Left lung (tissue), 10 donors: ENCODE data around the gene ELF2. TPM values are rescaled to one million over a fixed set of nuclear protein-coding genes. Genes with fewer than 3 reads are reported as not detected.

Experiments
- ATAC-seq: fragments of 200-7000 bp; cut with Tn5 transposase; one replicate; pipeline ENCODE4 v1.9.1; 2020; ENCODE audit warnings: moderate library complexity
- DNase-seq, 4 donors: peaks; one replicate each; pipeline ENCODE4 v3.0.0-alpha.2; 2013 to 2020
- H3K27ac ChIP-seq, 2 donors: fragments of 200-600 bp; sonication (generic) in 1 of 2; one replicate each; pipeline versions ENCODE4 v1.5.0 to v1.8.0; 2020 to 2021
- H3K27me3 ChIP-seq, 2 donors: fragments of 200-600 bp; sonication (generic) in 1 of 2; one replicate each; pipeline versions ENCODE4 v1.5.0 to v1.8.0; 2020 to 2021
- H3K36me3 ChIP-seq, 2 donors: fragments of 200-600 bp; sonication (generic) in 1 of 2; one replicate each; pipeline versions ENCODE4 v1.5.0 to v1.8.0; 2020 to 2021
- H3K4me1 ChIP-seq, 2 donors: fragments of 200-600 bp; one replicate each; pipeline ENCODE4 v1.8.0; 2021
- H3K4me3 ChIP-seq, 2 donors: fragments of 200-600 bp; sonication (generic) in 1 of 2; one replicate each; pipeline versions ENCODE4 v1.5.0 to v1.8.0; 2020 to 2021; ENCODE audit warnings: mild to moderate bottlenecking in 1 of 2
- H3K9me3 ChIP-seq, 2 donors: fragments of 200-600 bp; sonication (generic) in 1 of 2; one replicate each; pipeline versions ENCODE4 v1.5.0 to v1.8.0; 2020 to 2021
- CTCF ChIP-seq, 2 donors: fragments of 200-600 bp; sonication (generic) in 1 of 2; IDR thresholded peaks; one replicate each; pipeline versions ENCODE4 v1.5.0 to v1.8.0; 2021; ENCODE audit warnings: antibody characterized with exemption in 2 of 2
- intact Hi-C, 2 donors: fragments of 100-400 bp; cut with DNase I; formaldehyde crosslinking; loops; one replicate each; pipeline versions ENCODE4 v1.11.2 to v1.14.2; 2022
- polyA plus RNA-seq, 6 donors: library from polyadenylated mRNA; unstranded; fragments of 120-200 nt; gene quantifications; one replicate each; pipeline ENCODE4 v1.2.1, GENCODE V29; 2013; ENCODE audit not compliant: insufficient read length in 6 of 6
- total RNA-seq, 2 donors: library from RNA; stranded (reverse); fragmentation: NEBNext Ultra II Directional; extraction: Animal tissue kit (Norgen Biotek cat#: 25700); gene quantifications; one replicate each; pipeline ENCODE4 v1.2.1, GENCODE V29; 2021
- donor health status: DM: no; HTN: yes; CAD: no.
- donor health status: DM: no; HTN: no; CAD: no.

The ELF2 gene
- total and polyA plus RNA-seq, 8 donors: 37.3 to 82.6 (median 70.4) TPM

- intact Hi-C loops: no loop called here
- no peaks in the 10 kb centered on the region for H3K27me3 ChIP-seq
- H3K4me3 ChIP-seq: no peak overlapping the region
- no peak for TF ChIP-seq CTCF (IDR thresholded peaks at IDR 0.05)
- DNase-seq: no peak
- H3K27ac ChIP-seq: peak overlapping the region in 1 of 2 donors; percentile 35
- H3K9me3 ChIP-seq: no peaks in the 10 kb centered on the region
- H3K36me3 ChIP-seq: peaks cover 0 to 35% of the 10 kb centered on the region in 2 donors
- H3K4me1 ChIP-seq: peaks cover 0 to 12% of the 10 kb centered on the region in 2 donors
- ATAC-seq: no peak
Observed at GRCh38 chr4:139050446-139050845, 126.6 kb downstream of the ELF2 start.

DNA sequence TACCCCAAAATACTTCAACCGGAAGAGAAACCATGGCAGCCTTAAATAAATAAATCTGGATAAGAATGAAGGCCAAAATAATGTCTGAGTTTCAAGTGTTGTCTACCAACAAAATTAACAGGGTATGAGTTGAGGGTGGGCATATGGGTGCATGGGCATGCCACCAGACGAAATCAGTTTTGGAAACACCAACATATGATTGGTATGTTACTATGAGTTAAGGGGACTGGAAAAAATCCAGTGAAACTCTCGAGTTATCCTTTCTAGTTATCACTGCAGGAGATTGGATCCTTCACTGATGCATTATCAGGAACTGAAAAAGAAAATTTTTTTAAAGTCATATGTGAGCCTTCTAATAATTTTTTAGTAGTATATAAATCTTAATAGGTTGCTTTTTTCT lies 129.0 kb downstream of the ELF2 start:
- Histone ChIP-seq H3K27me3 (no peaks in the 10 kb centered on the region), H3K9me3 (no peaks in the 10 kb centered on the region), H3K36me3 (peaks cover 0 to 43% of the 10 kb centered on the region in 2 donors), H3K4me3 (no peak overlapping the region), H3K27ac (no peak overlapping the region), H3K4me1 (peaks cover 0 to 11% of the 10 kb centered on the region in 2 donors)
- ATAC-seq (no peak), DNase-seq (no peak)
- intact Hi-C loops: no loop called here
- TF ChIP-seq CTCF (IDR thresholded peaks at IDR 0.05): no peak

DNA sequence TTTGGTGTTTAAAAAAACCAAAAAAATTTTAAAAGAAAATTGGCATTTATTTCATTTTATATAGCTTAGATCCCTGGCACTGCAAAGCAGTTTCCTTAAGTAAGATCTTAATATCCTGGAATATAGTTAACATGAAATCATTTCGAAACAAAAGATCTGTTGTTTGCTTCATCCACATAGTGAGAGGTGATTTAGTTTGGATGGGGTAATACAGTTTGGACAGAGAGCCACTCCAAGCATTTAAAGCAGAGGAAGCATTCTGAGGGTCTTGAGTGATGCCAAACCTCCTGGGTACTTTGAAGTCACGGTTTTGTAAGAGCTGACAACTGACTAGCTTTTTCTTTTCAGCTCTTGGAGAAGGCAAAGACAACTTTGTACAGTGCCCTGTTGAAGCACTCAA lies 132.7 kb downstream of the ELF2 start:
- TF ChIP-seq CTCF (IDR thresholded peaks at IDR 0.05): no peak
- H3K9me3 ChIP-seq: no peaks in the 10 kb centered on the region
- peaks cover 0 to 6% of the 10 kb centered on the region in 2 donors for H3K4me1 ChIP-seq
- H3K36me3 ChIP-seq: peaks cover 0 to 58% of the 10 kb centered on the region in 2 donors
- no peak for ATAC-seq
- peak in 2 of 4 donors; percentile 40 to 75 for DNase-seq
- H3K27ac ChIP-seq: no peak overlapping the region
- no peaks in the 10 kb centered on the region for H3K27me3 ChIP-seq
- no peak overlapping the region for H3K4me3 ChIP-seq
- intact Hi-C loops: no loop called here

DNA sequence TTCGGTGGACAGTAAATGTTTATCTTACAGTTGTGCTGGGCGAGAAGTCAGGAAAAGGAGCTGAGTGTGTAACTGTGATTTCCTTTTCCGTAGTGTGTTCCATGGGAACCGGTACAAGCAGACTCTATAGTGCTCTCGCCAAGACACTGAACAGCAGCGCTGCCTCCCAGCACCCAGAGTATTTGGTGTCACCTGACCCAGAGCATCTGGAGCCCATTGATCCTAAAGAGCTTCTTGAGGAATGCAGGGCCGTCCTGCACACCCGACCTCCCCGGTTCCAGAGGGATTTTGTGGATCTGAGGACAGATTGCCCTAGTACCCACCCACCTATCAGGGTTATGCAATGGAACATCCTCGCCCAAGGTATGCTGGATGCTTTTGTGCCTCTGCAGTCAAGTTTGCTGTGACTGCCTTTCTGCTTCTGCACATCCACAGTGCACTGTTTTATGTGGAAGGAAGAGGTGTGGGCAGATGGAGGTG lies 134.0 kb downstream of the ELF2 start:
- Histone ChIP-seq H3K4me3 (no peak overlapping the region), H3K9me3 (no peaks in the 10 kb centered on the region), H3K4me1 (peaks cover 0 to 6% of the 10 kb centered on the region in 2 donors), H3K27ac (no peak overlapping the region), H3K36me3 (peaks cover 0 to 49% of the 10 kb centered on the region in 2 donors), H3K27me3 (no peaks in the 10 kb centered on the region)
- intact Hi-C loops: no loop called here
- peak; percentile 62 for ATAC-seq
- DNase-seq: peak in 1 of 4 donors; percentile 63
- no peak for TF ChIP-seq CTCF (IDR thresholded peaks at IDR 0.05)

DNA sequence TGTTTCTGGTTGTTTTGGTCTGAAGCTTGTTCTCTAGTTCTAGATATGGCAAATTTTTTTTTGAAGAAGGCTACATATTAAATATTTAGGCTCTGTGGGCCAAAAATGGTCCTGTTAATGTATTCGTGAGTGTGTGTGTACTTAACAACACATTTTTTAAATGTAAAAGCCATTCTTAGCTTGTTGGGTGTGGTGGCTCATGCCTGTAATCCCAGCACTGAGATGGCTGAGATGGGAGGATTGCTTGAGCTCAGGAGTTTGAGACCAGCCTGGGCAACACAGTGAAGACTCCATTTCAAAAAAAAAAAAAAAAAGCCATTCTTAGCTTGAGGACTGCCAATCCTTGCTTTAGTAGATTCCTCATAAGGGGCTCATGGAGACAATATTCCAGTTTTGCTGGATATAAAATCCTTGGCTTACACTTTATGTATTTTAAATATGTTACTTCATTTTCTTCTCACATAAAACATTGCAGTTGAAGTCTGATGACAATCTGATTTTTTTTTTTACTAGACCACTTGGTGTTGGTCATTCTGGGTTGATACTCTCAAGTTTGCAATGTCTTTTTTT lies 138.1 kb downstream of the ELF2 start:
- H3K4me1 ChIP-seq: peaks cover 0 to 6% of the 10 kb centered on the region in 2 donors
- no peaks in the 10 kb centered on the region for H3K9me3 ChIP-seq
- H3K4me3 ChIP-seq: no peak overlapping the region
- intact Hi-C loops: loop anchor here in 1 of 2 donors (10.0 kb wide), 2 partner anchors 46 to 256 kb away; no protein-coding TSS in a partner anchor
- H3K27me3 ChIP-seq: no peaks in the 10 kb centered on the region
- no peak for DNase-seq
- H3K36me3 ChIP-seq: peaks cover 0 to 32% of the 10 kb centered on the region in 2 donors
- H3K27ac ChIP-seq: no peak overlapping the region
- ATAC-seq: no peak
- TF ChIP-seq CTCF (IDR thresholded peaks at IDR 0.05): no peak
